Activated T-helper 1 cell treated with Interleukin-2 at 50 U/mL for 16 hours (primary cell): Measurements from ENCODE around the gene NOP9.
A peak's percentile ranks its signal among the peaks of the same experiment; 100 is the strongest.

ENCODE experiments used
- DNase-seq: peaks from one replicate; pipeline ENCODE4 v3.0.0-alpha.2; 2020; ENCODE audit warnings: low read depth

The NOP9 gene

DNA sequence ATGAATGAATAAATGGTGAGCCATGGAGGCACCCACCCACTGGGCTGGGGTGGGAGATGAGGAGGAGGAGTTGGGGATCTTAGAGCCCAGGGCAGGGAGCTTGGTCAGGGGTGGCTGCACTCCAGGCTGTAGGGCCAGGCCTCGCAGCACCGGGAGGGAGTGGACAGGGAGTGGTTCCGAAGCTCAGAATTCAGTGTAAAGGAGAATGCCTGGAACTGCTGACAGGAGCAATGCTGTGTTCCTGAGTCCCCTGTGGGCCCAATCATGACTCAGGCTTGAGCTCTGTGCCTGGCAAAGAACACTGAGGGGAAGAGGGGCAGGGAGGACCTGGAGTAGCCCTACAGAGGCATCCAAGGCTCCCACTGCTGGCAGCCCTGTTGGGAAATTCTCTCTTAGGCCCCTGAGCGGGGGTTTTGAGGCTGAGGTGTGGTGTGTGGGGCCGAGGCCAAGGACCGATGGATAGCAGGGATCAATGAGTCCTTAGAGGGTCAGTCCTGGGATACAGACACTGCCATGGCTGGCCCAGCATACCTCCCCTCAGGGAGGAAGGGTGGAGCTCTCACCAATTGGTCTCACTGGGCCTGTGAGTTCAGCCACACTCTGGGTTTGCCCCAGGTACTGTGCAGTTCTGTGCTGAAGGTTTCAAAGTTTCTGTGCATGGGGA, 18.7 kb upstream of the NOP9 start:
- DNase-seq = no peak

DNA sequence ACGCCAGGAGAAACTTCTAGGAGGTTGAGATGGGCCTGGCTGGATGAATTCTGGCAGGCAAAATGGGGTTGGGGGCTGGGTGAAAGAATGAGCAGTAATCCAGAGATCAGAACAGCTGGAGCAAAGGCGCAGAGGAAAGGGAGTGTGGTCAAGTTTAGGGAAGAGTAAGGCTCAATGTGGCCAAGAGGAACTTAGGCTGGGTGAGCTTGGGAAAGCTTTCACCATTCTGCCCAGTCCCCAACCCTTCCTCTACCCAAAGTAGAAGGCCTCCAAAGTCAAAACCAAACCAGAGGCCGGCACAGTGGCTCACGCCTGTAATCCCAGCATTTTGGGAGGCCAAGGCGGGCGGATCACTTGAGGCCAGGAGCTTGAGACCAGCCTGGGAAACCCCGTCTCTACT, 18.0 kb upstream of the NOP9 start:
- no peak for DNase-seq

DNA sequence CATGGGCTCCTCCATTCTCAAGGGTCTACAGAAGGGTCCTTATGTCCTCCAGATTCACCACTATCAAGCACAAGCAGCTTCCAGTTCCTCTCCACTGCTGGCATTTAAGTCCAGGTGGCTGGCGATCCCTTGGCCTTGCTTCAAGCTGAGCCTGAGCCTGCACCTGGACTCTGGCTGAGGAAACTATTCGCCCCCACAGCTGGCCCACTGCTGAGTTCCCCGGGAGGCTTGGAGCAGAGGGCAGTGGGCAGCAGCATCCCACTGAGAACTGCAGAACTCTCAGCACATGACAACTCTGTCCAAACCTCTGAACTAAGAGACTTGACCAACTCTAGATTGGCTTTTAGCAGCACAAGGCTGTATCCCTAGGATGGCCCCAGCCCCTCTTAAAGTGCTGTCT, 16.9 kb upstream of the NOP9 start:
- no peak for DNase-seq

DNA sequence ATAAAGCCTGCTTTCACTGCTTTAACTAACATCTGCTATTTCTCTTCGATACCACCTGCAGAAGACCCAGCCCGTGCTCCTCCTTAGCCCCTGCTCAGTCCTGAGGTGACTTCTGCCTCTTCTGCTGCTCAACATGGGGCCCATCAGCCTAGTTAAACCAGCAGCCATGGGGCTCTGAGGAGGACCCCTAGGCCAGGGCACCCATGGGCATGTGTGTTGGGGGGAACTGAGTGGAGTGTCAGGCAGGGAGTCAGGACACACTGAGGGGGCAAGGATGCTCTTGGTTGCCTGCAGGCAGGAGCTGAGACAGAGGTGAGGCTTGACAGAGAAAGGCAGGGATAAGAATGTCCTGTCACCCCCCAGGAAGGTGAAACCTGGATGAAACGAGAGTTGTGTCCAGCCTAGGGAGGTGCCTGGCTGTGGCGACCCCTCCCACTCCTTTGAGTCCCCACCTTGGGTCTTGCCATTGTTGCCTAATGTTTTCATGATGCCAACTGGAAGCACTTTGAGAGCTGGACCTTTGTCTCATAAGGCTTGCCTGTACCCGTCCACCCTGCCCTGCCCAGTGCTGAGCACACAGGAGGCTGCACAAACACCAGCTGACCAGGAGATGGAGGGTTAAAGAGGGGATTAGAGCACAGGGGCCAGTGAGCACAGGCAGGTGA, 15.7 kb upstream of the NOP9 start:
- DNase-seq = no peak

DNA sequence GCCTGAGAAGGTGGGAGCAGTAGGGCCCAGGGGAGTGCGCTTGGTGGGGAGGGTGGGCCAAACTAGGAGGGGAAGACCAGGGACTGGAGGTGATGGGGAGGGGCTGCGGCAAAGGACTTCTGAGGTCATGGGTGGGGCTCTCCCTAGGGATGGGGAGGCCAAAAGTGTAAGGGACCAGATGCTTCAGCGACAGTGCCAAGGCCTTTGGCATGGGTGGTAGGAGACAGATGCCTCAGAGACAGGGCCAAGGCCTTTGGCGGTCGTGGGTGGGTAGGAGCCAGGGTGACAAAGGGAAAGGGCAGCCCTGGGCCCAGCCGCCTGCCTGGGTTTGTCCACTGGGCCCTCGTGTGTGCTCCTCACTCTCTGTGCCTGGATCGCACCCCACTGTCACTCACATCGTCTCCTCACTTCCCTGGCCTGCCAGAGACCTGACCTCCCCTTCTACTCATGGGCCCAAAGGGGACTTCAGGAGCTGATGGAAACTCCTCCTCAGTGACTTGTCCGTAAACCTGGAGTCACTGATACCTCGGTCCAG, 15.1 kb upstream of the NOP9 start:
- DNase-seq = no peak

DNA sequence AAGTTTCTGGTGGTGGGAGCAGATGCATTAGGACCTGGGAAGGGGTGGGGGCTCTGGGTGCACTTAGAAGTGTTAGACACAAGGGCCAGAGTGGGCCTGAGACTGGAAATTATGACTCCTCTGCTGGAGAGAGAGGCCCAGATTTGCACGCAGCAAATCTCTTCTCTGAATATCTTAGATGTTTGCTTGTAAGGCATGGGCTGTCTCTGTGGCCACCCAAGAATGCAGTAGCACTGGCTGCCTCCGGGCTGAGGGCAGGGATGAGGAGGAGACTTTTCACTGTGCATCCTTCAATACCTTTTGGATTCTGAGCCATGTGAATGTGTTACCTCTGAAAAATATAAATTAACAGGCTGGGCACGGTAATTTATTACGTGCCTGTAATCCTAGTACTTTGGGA, 14.3 kb upstream of the NOP9 start:
- no peak for DNase-seq

DNA sequence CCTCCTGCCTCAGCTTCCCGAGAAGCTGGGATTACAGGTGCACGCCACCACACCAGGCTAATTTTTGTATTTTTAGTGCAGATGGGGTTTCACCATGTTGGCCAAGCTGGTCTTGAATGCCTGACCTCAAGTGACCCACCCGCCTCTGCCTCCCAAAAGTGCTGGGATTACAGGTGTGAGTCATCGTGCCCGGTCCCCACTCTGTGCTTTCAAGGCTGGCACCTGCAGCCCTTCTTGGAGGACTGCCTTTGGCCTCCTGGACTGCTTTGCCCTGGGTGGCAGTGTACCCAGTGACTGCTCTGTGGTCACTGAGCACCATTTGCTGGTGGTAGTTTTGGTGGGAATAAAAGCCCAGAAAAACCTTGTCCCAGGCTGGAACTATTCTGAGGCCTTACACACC, 12.7 kb upstream of the NOP9 start:
- no peak for DNase-seq

DNA sequence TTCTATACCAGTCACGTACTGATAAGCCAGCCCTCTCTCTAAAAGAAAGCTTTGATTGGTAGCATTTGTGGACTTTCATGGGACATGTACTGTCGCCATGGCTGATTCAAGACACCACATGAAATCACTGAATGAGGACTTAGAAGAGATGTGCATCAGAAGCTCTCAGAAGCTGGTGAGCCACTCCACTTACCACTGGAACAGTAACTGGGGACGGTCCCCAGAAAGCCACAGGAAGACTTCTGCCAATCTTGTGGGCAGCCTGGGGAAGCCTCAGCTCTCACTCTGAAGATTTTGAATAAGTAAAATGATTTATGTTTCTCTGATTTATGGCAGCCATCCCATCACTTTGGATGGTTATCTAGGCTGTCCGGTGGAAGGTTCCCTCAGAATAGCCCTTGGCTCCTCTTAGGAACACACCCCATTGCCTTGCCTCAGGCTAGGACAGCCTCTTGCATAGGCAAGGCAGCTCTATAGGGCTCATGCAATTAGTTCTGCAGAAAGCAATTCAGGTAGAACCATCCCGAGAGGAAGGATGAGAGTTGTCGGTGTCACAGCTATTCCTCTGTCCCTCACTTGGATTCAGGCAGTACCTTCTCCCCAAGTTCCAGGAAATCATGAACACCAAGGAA, 9.9 kb upstream of the NOP9 start:
- DNase-seq = no peak

DNA sequence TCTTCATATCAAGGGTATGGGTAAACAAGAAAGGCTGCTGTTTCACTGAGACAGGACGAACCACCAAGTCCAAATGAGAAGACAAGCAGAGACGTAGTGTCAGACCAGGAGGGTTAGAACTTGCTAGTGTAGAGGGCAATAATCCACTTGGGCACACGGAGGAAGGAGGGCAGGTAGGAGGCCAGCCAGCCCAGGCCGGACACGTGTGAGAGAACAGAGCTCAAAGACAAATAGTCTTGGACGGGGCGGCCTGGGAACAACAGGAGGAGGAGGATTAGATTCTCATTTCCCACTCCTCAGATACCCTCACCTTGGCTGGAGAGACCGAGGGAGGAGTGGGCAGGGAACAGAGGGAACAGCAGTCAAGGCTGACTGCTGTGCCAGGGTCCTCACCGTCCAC, 8.9 kb upstream of the NOP9 start:
- DNase-seq = no peak

DNA sequence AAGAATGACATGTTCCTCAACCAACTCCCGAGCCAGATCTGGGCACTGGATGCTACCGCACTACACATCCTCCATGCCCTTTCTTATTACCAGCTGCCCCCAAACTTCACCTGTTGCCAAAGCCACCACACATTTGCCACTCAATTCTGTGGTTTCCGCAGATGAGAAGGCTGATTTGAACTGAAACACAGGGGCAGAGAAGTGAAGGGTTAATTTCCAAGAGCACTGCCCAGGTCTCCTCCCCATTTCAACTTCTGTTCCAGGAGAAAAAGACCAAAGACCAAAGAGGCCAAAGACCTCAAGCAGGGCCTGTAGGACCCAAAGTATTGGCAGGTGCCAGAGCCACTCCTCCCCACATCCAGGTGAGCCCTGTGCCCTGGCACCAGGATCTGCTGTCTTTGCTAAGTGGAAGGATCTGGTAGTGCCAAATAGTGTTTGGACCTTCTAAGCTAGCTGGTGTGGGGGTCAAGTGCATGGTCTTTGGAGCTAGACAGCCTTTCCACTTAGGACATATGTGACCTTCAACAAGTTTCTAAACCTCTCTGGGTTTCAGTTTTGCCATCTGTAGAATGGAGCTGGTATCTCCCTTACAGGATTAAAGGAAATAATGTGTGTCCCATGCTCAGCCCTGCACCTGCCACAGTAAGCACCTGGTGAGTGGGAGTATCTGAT, 8.1 kb upstream of the NOP9 start:
- DNase-seq = no peak

DNA sequence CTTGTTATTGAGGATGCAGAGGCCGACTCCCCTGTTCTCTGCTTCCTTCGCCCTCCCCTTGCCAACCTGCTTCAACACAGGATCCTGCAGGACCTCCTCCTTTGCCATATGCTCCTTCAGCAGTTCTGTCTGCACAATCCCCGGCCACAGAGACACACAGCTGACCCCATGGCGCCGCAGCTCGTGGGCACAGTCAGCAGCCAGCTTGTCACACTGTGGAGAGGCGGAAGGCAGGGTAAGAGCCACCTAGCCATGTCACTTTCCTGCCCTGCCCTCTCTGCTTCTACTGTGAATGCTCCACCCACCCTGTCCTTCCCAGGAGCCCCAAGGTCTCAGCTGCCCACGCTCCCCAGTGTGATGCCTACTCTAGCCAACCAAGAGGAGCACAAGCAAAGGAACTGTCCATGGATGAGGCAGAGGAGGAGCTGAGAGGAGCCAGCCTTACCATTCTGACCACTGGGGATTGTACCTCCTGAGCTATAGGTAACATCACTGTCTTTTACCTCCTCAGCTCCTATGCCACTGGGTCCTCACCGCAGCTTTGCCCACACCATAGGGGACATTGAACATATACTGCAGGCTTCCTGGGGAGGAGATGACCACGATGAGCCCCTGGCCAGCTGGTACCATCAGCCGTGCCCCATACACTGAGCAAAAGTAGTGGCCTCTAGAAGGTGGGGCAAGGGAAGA, 7.4 kb upstream of the NOP9 start:
- no peak for DNase-seq

DNA sequence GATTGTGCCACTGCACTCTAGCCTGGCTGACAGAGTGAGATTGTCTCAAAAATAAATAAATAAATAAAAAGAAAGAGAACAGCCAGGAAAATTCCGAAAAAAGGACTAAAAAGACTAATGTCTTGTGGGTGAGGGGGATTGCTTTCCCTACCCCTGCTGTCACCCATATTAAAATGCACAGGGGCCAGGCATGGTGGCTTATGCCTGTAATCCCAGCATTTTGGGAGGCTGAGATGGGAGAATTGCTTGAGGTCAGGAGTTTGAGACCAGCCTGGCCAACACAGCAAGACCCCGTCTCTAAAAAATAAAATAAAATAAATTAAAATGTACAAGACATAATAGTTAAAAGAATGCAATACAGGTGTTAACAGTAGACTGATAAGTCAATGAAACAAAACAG, 6.1 kb upstream of the NOP9 start:
- DNase-seq = no peak

DNA sequence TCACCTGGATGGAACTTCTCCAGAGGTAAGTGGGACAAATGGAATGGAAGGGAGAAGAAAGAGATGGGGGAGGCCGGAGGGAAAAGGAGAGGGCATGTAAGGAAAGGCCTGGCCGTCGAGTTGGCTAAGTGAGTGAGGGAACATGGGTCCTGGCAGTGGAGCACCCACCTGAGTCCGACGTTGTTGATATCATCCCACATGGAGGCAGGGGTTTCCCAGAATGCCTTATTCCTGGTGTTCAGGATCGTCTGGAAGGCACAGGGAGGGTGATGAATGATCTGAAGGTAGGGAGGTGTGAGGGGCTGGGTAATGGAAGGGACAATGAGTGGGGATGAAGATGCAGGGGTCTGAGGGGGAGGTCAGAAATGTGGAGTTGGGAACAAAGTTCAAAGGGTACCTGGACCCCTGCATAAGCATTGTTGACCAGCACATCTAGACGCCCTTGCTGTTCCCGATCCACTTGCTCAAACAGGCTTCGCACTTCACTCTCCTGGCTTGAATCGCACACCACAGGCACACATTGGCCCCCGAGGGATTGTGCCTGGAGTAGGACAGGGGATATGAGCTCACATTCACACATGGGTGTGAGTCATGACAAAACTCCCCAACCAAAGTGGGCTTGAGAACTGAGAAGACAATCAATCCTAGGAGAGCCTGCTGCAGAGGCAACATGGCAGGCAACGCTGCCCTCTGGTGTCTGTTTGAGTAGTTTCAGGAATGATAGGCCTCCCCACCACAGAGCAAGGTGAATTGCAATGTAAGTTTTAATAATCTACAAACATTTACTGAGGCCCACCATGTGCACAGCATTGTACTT, 3.1 kb upstream of the NOP9 start:
- peak; percentile 47 for DNase-seq

DNA sequence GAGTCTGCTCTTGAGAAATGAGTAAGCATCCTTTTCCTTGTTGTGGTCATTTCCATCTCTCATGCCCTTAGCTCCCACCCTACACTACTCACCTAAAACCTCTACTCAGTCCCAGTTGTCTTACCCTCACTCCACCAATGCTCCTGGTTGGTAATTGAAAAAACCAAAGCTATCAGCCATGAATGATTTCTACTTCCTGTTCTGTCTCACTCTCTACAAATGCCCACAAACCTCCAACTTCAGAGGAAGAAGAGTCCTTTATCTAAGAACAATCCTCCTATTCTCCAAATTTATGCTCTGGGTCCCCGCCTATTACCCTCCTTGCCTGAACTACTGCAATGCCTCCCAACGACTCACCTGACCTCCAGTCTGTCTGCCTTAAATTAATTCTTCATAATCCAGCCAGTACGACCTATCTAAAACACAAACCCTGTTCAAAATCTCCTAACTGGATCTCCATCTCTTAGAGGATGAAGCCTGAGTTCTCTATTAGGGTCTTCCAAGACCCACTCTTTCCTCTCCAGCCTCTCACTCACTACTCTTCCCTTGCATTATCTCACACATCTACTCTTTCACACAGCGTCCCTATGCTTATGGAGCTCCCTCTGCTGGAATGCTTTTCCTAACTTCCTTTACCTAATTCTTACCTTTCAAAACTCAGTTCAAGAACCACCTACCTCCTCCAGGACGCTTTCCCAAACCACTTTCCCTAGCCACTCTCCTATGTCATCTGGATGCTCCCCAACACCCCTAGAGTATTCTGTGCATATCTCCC, 2.3 kb upstream of the NOP9 start:
- no peak for DNase-seq

DNA sequence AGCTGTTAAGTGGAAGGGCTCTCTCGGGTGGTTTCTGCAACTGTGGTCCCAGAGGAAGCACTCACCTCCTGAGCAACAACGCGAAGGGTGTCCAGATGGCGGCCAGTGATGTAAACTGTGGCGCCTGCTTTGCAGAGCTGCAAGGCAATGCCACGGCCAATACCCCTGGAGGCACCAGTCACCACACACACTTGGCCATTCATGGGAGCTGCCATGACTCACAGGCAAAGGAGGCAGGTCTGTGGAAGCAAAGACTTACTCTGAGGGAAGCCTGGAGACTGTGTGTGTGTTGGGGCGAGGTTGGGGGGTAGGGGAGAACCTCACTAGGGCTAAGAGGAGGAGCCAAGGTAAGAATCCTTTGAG, 777 bp upstream of the NOP9 start:
- no peak for DNase-seq

DNA sequence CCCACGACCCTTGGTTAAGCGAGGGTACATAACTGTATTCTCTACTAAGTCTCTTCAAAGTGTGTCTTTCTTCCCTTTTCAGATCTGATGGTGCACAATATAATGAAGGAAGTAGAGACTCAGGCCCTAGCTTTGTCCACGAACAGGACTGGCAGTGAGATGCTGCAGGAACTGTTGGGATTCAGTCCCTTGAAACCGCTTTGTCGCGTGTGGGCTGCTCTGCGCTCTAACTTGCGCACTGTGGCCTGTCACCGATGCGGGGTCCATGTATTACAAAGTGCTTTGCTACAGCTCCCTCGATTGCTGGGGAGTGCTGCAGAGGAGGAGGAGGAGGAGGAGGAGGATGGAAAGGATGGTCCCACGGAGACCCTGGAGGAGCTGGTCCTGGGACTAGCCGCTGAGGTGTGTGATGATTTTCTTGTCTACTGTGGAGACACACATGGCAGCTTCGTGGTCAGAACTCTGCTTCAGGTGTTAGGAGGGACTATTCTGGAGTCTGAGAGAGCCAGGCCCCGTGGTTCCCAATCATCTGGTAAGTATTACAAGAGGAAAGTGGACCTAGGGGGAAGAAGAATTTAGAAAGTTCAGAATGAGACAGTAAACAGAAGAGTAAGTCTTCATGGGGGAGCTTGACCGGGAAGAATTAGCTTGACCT, 803 bp downstream of the NOP9 start:
- DNase-seq = no peak

DNA sequence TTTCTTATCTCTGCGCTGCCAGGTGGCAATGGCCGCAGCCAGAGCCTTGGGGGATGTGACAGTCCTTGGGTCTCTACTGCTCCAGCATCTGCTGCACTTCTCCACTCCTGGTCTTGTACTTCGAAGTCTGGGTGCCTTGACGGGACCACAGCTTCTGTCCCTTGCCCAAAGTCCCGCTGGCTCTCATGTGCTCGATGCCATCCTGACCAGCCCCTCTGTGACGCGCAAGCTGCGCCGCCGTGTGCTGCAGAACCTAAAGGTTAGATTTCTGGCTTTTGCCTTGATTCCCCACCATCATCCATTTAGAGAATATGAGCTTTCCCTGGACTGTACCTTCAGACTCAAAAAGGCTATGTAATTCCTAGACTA, 4.4 kb downstream of the NOP9 start:
- no peak for DNase-seq

DNA sequence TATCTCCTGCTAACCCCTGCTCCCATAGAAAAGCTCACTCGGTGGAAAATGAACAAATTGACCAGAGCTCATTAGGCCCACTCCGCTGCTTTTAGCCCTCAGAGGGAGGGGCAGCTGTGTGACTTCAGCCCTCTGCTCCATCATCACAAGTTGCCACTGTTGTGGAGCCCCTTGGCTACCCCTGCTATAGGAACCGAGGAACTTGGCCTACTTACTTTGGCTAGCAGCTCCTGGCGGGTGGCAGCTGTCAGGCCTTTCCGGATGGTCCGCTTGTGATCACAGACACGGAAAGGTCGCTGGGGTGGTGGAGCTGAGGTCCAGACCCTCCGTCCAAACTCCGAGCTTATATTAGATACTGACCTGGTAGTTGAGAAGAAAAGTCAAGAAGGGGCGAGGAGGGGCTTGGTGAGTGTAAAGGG, 7.5 kb downstream of the NOP9 start:
- DNase-seq = no peak

DNA sequence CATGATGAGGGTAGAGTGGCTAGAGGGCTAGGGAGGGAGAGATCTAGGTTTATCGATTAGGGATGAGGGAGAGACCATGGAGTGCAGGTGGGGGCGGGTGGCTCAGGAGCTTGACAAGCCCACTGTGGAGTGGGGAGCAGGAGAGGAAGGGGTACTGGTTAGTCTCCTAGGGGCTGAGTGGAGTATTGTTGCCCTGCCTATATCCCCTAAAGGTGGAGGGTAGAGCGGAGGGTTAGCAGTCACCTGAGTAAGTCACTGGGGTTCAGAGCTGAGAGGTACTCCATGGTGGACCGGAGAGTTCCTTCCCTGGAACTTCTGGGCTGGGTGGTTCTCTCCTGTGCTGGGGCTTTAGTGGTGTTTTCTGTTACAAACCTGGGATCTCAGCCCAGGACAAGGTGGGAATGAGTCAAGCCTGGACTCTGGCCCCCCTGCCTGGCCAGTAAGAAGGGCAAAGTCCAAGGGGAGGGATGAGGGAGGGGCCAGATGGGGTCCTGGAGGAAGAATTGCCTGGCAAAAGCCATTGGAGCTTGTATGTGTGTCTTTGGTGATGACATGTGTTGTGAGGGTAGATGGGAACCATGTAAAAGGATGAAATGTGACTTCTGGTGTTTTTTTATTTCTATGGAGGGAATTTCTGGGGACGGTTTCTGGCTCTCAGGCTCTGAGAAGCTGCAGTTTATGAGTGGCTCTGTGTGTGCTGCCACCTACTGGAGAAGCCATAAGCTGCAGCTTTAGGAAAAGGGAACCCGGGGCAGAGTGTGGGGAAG, 8.1 kb downstream of the NOP9 start, which contains the start of gene CIDEB:
Gene CIDEB (minus strand): TSS at position 403 of the 767 bp plus-strand sequence. CDS start 119 bp downstream, at position 284.
- DNase-seq = peak; percentile 26
